Measurements from ENCODE around the gene MTFR1L.

Gene MTFR1L

GRCh38 chr1:25843483-25843882, 23.7 kb downstream of the MTFR1L start:
- DNase-seq (no peak), ATAC-seq (no peak)
- Mint-ChIP-seq H3K9me3 (no peaks in the 10 kb centered on the region), H3K27ac (no peak overlapping the region), H3K36me3 (ENCODE audit: low read depth) (peaks cover 6% of the 10 kb centered on the region), H3K27me3 (peaks cover 2% of the 10 kb centered on the region), H3K4me1 (no peaks in the 10 kb centered on the region), H3K4me3 (no peak overlapping the region)

GRCh38 chr1:25844536-25845337, 25.0 kb downstream of the MTFR1L start:
- ATAC-seq: no peak
- Mint-ChIP-seq H3K27me3 (peaks cover 2% of the 10 kb centered on the region), H3K4me1 (no peaks in the 10 kb centered on the region), H3K36me3 (ENCODE audit: low read depth) (peaks cover 6% of the 10 kb centered on the region), H3K27ac (no peak overlapping the region), H3K4me3 (no peak overlapping the region), H3K9me3 (no peaks in the 10 kb centered on the region)
- DNase-seq: no peak

GRCh38 chr1:25845664-25846063, 25.9 kb downstream of the MTFR1L start:
- H3K27ac Mint-ChIP-seq: no peak overlapping the region
- no peaks in the 10 kb centered on the region for H3K4me1 Mint-ChIP-seq
- DNase-seq: no peak
- ATAC-seq: no peak
- H3K36me3 Mint-ChIP-seq (ENCODE audit: low read depth): peaks cover 4% of the 10 kb centered on the region
- H3K27me3 Mint-ChIP-seq: peaks cover 2% of the 10 kb centered on the region
- no peak overlapping the region for H3K4me3 Mint-ChIP-seq
- no peaks in the 10 kb centered on the region for H3K9me3 Mint-ChIP-seq

GRCh38 chr1:25847929-25848328, 28.2 kb downstream of the MTFR1L start:
- ATAC-seq (no peak), DNase-seq (no peak)
- Mint-ChIP-seq H3K4me3 (no peak overlapping the region), H3K27ac (no peak overlapping the region), H3K36me3 (ENCODE audit: low read depth) (peaks cover 5% of the 10 kb centered on the region), H3K9me3 (no peaks in the 10 kb centered on the region), H3K27me3 (peaks cover 2% of the 10 kb centered on the region), H3K4me1 (no peaks in the 10 kb centered on the region)

- Mint-ChIP-seq H3K9me3 (no peaks in the 10 kb centered on the region), H3K4me3 (no peak overlapping the region), H3K36me3 (ENCODE audit: low read depth) (peaks cover 5% of the 10 kb centered on the region), H3K27ac (no peak overlapping the region), H3K27me3 (peaks cover 2% of the 10 kb centered on the region), H3K4me1 (no peaks in the 10 kb centered on the region)
- ATAC-seq (no peak), DNase-seq (no peak)
Observed at GRCh38 chr1:25848531-25848930, 28.8 kb downstream of the MTFR1L start.

- DNase-seq (no peak), ATAC-seq (no peak)
- Mint-ChIP-seq H3K4me3 (no peak overlapping the region), H3K27me3 (no peaks in the 10 kb centered on the region), H3K4me1 (peaks cover 12% of the 10 kb centered on the region), H3K27ac (no peak overlapping the region), H3K36me3 (ENCODE audit: low read depth) (peaks cover 6% of the 10 kb centered on the region), H3K9me3 (no peaks in the 10 kb centered on the region)
Observed at GRCh38 chr1:25854554-25854953, 34.8 kb downstream of the MTFR1L start.

GRCh38 chr1:25856856-25857255, 37.1 kb downstream of the MTFR1L start:
- H3K27ac Mint-ChIP-seq: no peak overlapping the region
- H3K27me3 Mint-ChIP-seq: no peaks in the 10 kb centered on the region
- peaks cover 23% of the 10 kb centered on the region for H3K4me1 Mint-ChIP-seq
- peak overlapping the region; percentile 29 for H3K4me3 Mint-ChIP-seq
- H3K9me3 Mint-ChIP-seq: no peaks in the 10 kb centered on the region
- DNase-seq (no peak), ATAC-seq (no peak)
- peaks cover 2% of the 10 kb centered on the region for H3K36me3 Mint-ChIP-seq (ENCODE audit: low read depth)

- Mint-ChIP-seq H3K4me1 (peaks cover 23% of the 10 kb centered on the region), H3K9me3 (no peaks in the 10 kb centered on the region), H3K36me3 (ENCODE audit: low read depth) (peaks cover 8% of the 10 kb centered on the region), H3K27me3 (no peaks in the 10 kb centered on the region), H3K4me3 (peak overlapping the region; percentile 95), H3K27ac (peak overlapping the region; percentile 95)
- no peak for ATAC-seq
- DNase-seq: no peak
Observed at GRCh38 chr1:25858494-25858893, 38.7 kb downstream of the MTFR1L start.

- H3K9me3 Mint-ChIP-seq: no peaks in the 10 kb centered on the region
- ATAC-seq: peak; percentile 93
- peak within 1 kb of the TSS; percentile 95 for H3K4me3 Mint-ChIP-seq
- H3K27ac Mint-ChIP-seq: peak within 1 kb of the TSS; percentile 95
- peaks cover 8% of the 10 kb centered on the region for H3K36me3 Mint-ChIP-seq (ENCODE audit: low read depth)
- DNase-seq: peak; percentile 95
- H3K27me3 Mint-ChIP-seq: no peaks in the 10 kb centered on the region
- H3K4me1 Mint-ChIP-seq: peaks cover 23% of the 10 kb centered on the region
Observed at GRCh38 chr1:25858906-25859789, 39.4 kb downstream of the MTFR1L start, which contains the start of gene AUNIP. Gene AUNIP (minus strand): TSS chr1:25859457. CDS start chr1:25859357, 100 bp downstream.

- no peak for DNase-seq
- H3K9me3 Mint-ChIP-seq: no peaks in the 10 kb centered on the region
- no peak for ATAC-seq
- no peak overlapping the region for H3K4me3 Mint-ChIP-seq
- H3K4me1 Mint-ChIP-seq: peaks cover 23% of the 10 kb centered on the region
- H3K27ac Mint-ChIP-seq: no peak overlapping the region
- peaks cover 8% of the 10 kb centered on the region for H3K36me3 Mint-ChIP-seq (ENCODE audit: low read depth)
- no peaks in the 10 kb centered on the region for H3K27me3 Mint-ChIP-seq
Observed at GRCh38 chr1:25861316-25862286, 41.8 kb downstream of the MTFR1L start.

GRCh38 chr1:25862785-25863485, 43.2 kb downstream of the MTFR1L start:
- no peaks in the 10 kb centered on the region for H3K9me3 Mint-ChIP-seq
- no peaks in the 10 kb centered on the region for H3K27me3 Mint-ChIP-seq
- H3K4me1 Mint-ChIP-seq: peaks cover 23% of the 10 kb centered on the region
- H3K36me3 Mint-ChIP-seq (ENCODE audit: low read depth): peaks cover 8% of the 10 kb centered on the region
- no peak overlapping the region for H3K4me3 Mint-ChIP-seq
- ATAC-seq (no peak), DNase-seq (no peak)
- H3K27ac Mint-ChIP-seq: no peak overlapping the region

- Mint-ChIP-seq H3K4me3 (no peak overlapping the region), H3K9me3 (no peaks in the 10 kb centered on the region), H3K27me3 (no peaks in the 10 kb centered on the region), H3K4me1 (peaks cover 17% of the 10 kb centered on the region), H3K36me3 (ENCODE audit: low read depth) (peaks cover 8% of the 10 kb centered on the region), H3K27ac (no peak overlapping the region)
- DNase-seq (no peak), ATAC-seq (no peak)
Observed at GRCh38 chr1:25863486-25864262, 43.9 kb downstream of the MTFR1L start.

GRCh38 chr1:25864434-25864833, 44.7 kb downstream of the MTFR1L start:
- Mint-ChIP-seq H3K4me1 (peaks cover 11% of the 10 kb centered on the region), H3K27me3 (no peaks in the 10 kb centered on the region), H3K9me3 (no peaks in the 10 kb centered on the region), H3K27ac (no peak overlapping the region), H3K4me3 (no peak overlapping the region), H3K36me3 (ENCODE audit: low read depth) (peaks cover 8% of the 10 kb centered on the region)
- DNase-seq: no peak
- no peak for ATAC-seq

Data from activated naive CD8-positive, alpha-beta T cell treated with anti-CD3 and anti-CD28 coated beads, Interleukin-2, amount 50 U/mL, for 24 hours (primary cell).